Right lobe of liver (tissue), 4 donors: Measurements from ENCODE around the gene CRYL1.

ENCODE experiments used
- CTCF ChIP-seq, 4 donors: fragments of 200-600 bp in 3 of 4; fragments of 450-650 bp in 1 of 4; IDR thresholded peaks; one replicate each; pipeline versions ENCODE4 v1.5.1 to v1.8.0; 2016 to 2022; ENCODE audit warnings: antibody characterized with exemption in 4 of 4, mild to moderate bottlenecking in 2 of 4
- POLR2A ChIP-seq: fragments of 450-650 bp; IDR thresholded peaks from one replicate; pipeline ENCODE4 v1.6.1; 2017; ENCODE audit warnings: antibody characterized with exemption, mild to moderate bottlenecking
- donor health status: DM: no; HTN: no; CAD: no.
- donor health status: DM: no; HTN: no; CAD: no.
- donor health status: DM: no; HTN: yes; CAD: no.

- no peak for TF ChIP-seq CTCF (IDR thresholded peaks at IDR 0.05)
- no peak for TF ChIP-seq POLR2A
Measured at GRCh38 chr13:20567881-20568528, 42.3 kb upstream of the CRYL1 start.
